Adrenal gland (tissue), 12 donors: ENCODE data around the gene RAB40C. TPM values are rescaled to one million over a fixed set of nuclear protein-coding genes. Genes with fewer than 3 reads are reported as not detected.
"Not testable (repeated sequence)": the region's sequence is repeated elsewhere in the genome, so short reads cannot be mapped to it uniquely, and the experiment has no call there.

Source experiments
- DNase-seq, 7 donors: peaks; one replicate each; pipeline ENCODE4 v3.0.0-alpha.2; 2019 to 2020
- H3K27ac ChIP-seq, 5 donors: fragments of 200-600 bp; sonication (generic) in 4 of 5; 1 replicate in 3 of 5; 2 replicates in 2 of 5; pipeline versions ENCODE4 v1.5.1 to v1.8.0; 2016 to 2020; ENCODE audit warnings: mild to moderate bottlenecking in 1 of 5
- H3K27me3 ChIP-seq: fragments of 200-600 bp; 2 replicates; pipeline ENCODE4 v1.8.0; 2021
- H3K36me3 ChIP-seq, 2 donors: fragments of 200-600 bp; replicated peaks in 1 of 2; 1 replicate in 1 of 2; 2 replicates in 1 of 2; pipeline versions ENCODE4 v1.5.1 to v1.8.0; 2018 to 2022
- H3K4me1 ChIP-seq, 2 donors: fragments of 200-600 bp; replicated peaks in 1 of 2; 1 replicate in 1 of 2; 2 replicates in 1 of 2; pipeline versions ENCODE4 v1.5.1 to v1.8.0; 2018 to 2021
- H3K4me3 ChIP-seq, 4 donors: fragments of 200-600 bp; sonication (generic) in 3 of 4; one replicate each; pipeline ENCODE4 v1.5.1; 2016 to 2018
- H3K9me3 ChIP-seq, 3 donors: fragments of 200-600 bp; sonication (generic) in 1 of 3; replicated peaks in 1 of 3; 1 replicate in 2 of 3; 2 replicates in 1 of 3; pipeline versions ENCODE4 v1.5.1 to v1.8.0; 2016 to 2021
- CTCF ChIP-seq, 6 experiments: fragments of 450-650 bp in 4 of 6; fragments of 200-600 bp in 2 of 6; sonication (generic) in 1 of 6; IDR thresholded peaks; 1 replicate in 5 of 6; 2 replicates in 1 of 6; pipeline versions ENCODE4 v1.5.1 to v1.8.0; 2016 to 2021; ENCODE audit warnings: antibody characterized with exemption in 6 of 6, mild to moderate bottlenecking in 2 of 6, moderate library complexity in 1 of 6
- POLR2A ChIP-seq, 2 donors: fragments of 450-650 bp; IDR thresholded peaks; one replicate each; pipeline ENCODE4 v1.6.1; 2017; ENCODE audit warnings: antibody characterized with exemption in 2 of 2, mild to moderate bottlenecking in 2 of 2, moderate library complexity in 1 of 2
- WGBS, 4 donors: extraction: QIAGEN DNeasy Blood & Tissue Kit in 2 of 4; methylation state at CpG; one replicate each; pipeline versions ENCODE4 v1.1.5 to v1.1.7; 2013 to 2017; 5-methylcytosine and 5-hydroxymethylcytosine counted together
- intact Hi-C, 2 donors: fragments of 100-400 bp; cut with DNase I; formaldehyde crosslinking; loops; one replicate each; pipeline versions ENCODE4 v1.14.1 to v1.15.0; 2022 to 2023
- polyA plus RNA-seq, 3 donors: library from polyadenylated mRNA; stranded (reverse); fragments of 200-250 nt in 2 of 3; fragments of 350-450 nt in 1 of 3; fragmentation: Illumina TruSeq in 1 of 3; extraction: RNeasy Lipid Tissue Mini Kit (QIAGEN cat#74804) in 1 of 3; gene quantifications; one replicate each; pipeline ENCODE4 v1.2.3, GENCODE V29; 2013 to 2014
- total RNA-seq, 9 donors: library from RNA; depleted of rRNA in 4 of 9; stranded (reverse); fragments of >200 nt in 4 of 9; fragments of 120-200 nt in 1 of 9; fragmentation: NEBNext Ultra II Directional in 1 of 9; extraction: Animal tissue kit (Norgen Biotek cat#: 25700) in 1 of 9; gene quantifications; one replicate each; pipeline versions ENCODE4 v1.1.0 to v1.2.4, GENCODE V29; 2013 to 2023
- donor health status: healthy with polysubstance abuse.
- donor health status: Bipolar disorder and iron deficiency.
- donor health status: DM: yes; HTN: yes; CAD: no.
- donor health status: DM: no; HTN: no; CAD: no.
- donor health status: DM: no; HTN: no; CAD: no.
- donor health status: DM: yes; HTN: yes; CAD: no.

Gene RAB40C
- total and polyA plus RNA-seq, 12 donors, result 2.3 to 36.2 (median 15.8) TPM

GRCh38 chr16:595094-595528 lies 5.2 kb downstream of the RAB40C start:
- no peak for DNase-seq
- H3K36me3 ChIP-seq, result peaks cover 0 to 1% of the 10 kb centered on the region in 2 donors
- intact Hi-C loops, result no loop called here
- no peaks in the 10 kb centered on the region for H3K9me3 ChIP-seq
- H3K27ac ChIP-seq, result no peak overlapping the region
- no peak for TF ChIP-seq POLR2A (IDR thresholded peaks at IDR 0.05)
- WGBS, 4 donors, result 87 to 93% (median 91%) methylated on average over 6 to 18 of the region's 18 CpGs
- peaks cover 17 to 20% of the 10 kb centered on the region in 2 donors for H3K4me1 ChIP-seq
- H3K4me3 ChIP-seq, result no peak overlapping the region
- no peaks in the 10 kb centered on the region for H3K27me3 ChIP-seq

GRCh38 chr16:595942-596735 lies 6.3 kb downstream of the RAB40C start:
- peaks cover 9 to 18% of the 10 kb centered on the region in 2 donors for H3K4me1 ChIP-seq
- no peak overlapping the region for H3K4me3 ChIP-seq
- H3K9me3 ChIP-seq, result no peaks in the 10 kb centered on the region
- intact Hi-C loops, result no loop called here
- H3K27me3 ChIP-seq, result no peaks in the 10 kb centered on the region
- 86 to 92% (median 89%) methylated on average over 24 to 34 of the region's 34 CpGs for WGBS, 4 donors
- TF ChIP-seq CTCF (IDR thresholded peaks at IDR 0.05), result no peak
- no peak for TF ChIP-seq POLR2A (IDR thresholded peaks at IDR 0.05)
- no peak for DNase-seq
- H3K36me3 ChIP-seq, result peaks cover 0 to 3% of the 10 kb centered on the region in 2 donors
- H3K27ac ChIP-seq, result no peak overlapping the region

GRCh38 chr16:596736-597060 lies 6.8 kb downstream of the RAB40C start:
- no peak for DNase-seq
- no peaks in the 10 kb centered on the region for H3K27me3 ChIP-seq
- no peak overlapping the region for H3K4me3 ChIP-seq
- no peak overlapping the region for H3K27ac ChIP-seq
- peaks cover 7 to 15% of the 10 kb centered on the region in 2 donors for H3K4me1 ChIP-seq
- intact Hi-C loops, result no loop called here
- H3K36me3 ChIP-seq, result peaks cover 0 to 3% of the 10 kb centered on the region in 2 donors
- TF ChIP-seq CTCF (IDR thresholded peaks at IDR 0.05) (no peak), POLR2A (IDR thresholded peaks at IDR 0.05) (no peak)
- WGBS, 4 donors, result 90 to 95% (median 94%) methylated on average over 11 to 12 of the region's 12 CpGs
- H3K9me3 ChIP-seq, result no peaks in the 10 kb centered on the region

GRCh38 chr16:597655-598054 lies 7.8 kb downstream of the RAB40C start:
- H3K4me3 ChIP-seq, H3K4me1 ChIP-seq, H3K9me3 ChIP-seq, DNase-seq, H3K27ac ChIP-seq, H3K27me3 ChIP-seq, intact Hi-C loops, H3K36me3 ChIP-seq: not testable (repeated sequence)
- 95 to 98% (median 97%) methylated on average over 2 to 7 of the region's 7 CpGs for WGBS, 4 donors

GRCh38 chr16:598823-599739 lies 9.2 kb downstream of the RAB40C start:
- no peaks in the 10 kb centered on the region for H3K4me1 ChIP-seq
- no peaks in the 10 kb centered on the region for H3K27me3 ChIP-seq
- DNase-seq, result no peak
- TF ChIP-seq POLR2A (IDR thresholded peaks at IDR 0.05), result no peak
- TF ChIP-seq CTCF (IDR thresholded peaks at IDR 0.05), result no peak
- no peak overlapping the region for H3K27ac ChIP-seq
- 95 to 98% (median 96%) methylated on average over 36 to 43 of the region's 43 CpGs for WGBS, 4 donors
- intact Hi-C loops, result no loop called here
- peaks cover 0 to 3% of the 10 kb centered on the region in 2 donors for H3K36me3 ChIP-seq
- no peak overlapping the region for H3K4me3 ChIP-seq
- no peaks in the 10 kb centered on the region for H3K9me3 ChIP-seq
